MM.1S (cell line): ENCODE results near the gene BICC1.

Source experiments
- CTCF ChIP-seq: fragments of 300-600 bp; sonication (generic); IDR thresholded peaks from 2 replicates; pipeline ENCODE4 v1.5.1; 2016; ENCODE audit warnings: antibody characterized with exemption, low read length, mixed read lengths
- EZH2phosphoT487 ChIP-seq: fragments of 300-600 bp; sonication (generic); IDR thresholded peaks from 2 replicates; pipeline ENCODE4 v1.6.1; 2018; ENCODE audit warnings: antibody characterized with exemption, low read length

GRCh38 chr10:58545427-58545826 is 32.8 kb downstream of the BICC1 start:
- TF ChIP-seq CTCF (no peak), EZH2phosphoT487 (no peak)
